ENCODE measurements around the gene ZNF276.

DNA sequence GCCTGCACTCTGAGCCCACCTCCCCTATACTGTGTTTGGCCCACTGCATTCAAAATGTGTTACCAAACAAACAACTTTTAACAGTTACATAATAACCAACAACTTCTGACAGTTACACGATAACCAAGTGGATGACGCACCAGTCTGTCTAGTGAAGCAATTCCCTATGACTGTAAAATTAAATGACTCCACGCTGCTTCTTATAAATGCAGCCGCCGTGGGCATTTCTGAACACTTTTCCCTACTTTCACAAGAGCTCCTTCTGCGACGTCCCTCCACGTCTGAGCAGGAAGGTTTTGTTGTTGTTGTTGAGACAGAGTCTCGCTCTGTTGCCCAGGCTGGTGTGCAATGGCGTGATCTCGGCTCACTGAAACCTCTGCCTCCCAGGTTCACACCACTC, 27.6 kb downstream of the ZNF276 start:
- TF ChIP-seq EP300 (IDR thresholded peaks at IDR 0.05) (no peak), POLR2A (IDR thresholded peaks at IDR 0.05) (no peak), POLR2AphosphoS5 (IDR thresholded peaks at IDR 0.05) (no peak)
- TF ChIP-seq, protein P1, sequence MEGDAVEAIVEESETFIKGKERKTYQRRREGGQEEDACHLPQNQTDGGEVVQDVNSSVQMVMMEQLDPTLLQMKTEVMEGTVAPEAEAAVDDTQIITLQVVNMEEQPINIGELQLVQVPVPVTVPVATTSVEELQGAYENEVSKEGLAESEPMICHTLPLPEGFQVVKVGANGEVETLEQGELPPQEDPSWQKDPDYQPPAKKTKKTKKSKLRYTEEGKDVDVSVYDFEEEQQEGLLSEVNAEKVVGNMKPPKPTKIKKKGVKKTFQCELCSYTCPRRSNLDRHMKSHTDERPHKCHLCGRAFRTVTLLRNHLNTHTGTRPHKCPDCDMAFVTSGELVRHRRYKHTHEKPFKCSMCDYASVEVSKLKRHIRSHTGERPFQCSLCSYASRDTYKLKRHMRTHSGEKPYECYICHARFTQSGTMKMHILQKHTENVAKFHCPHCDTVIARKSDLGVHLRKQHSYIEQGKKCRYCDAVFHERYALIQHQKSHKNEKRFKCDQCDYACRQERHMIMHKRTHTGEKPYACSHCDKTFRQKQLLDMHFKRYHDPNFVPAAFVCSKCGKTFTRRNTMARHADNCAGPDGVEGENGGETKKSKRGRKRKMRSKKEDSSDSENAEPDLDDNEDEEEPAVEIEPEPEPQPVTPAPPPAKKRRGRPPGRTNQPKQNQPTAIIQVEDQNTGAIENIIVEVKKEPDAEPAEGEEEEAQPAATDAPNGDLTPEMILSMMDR (IDR thresholded peaks at IDR 0.05): no peak

Measured in gastroesophageal sphincter (tissue), 3 donors.